Measurements from ENCODE around the gene TMEM178B.
A peak's percentile ranks its signal among the peaks of the same experiment; 100 is the strongest.

The TMEM178B gene

DNA sequence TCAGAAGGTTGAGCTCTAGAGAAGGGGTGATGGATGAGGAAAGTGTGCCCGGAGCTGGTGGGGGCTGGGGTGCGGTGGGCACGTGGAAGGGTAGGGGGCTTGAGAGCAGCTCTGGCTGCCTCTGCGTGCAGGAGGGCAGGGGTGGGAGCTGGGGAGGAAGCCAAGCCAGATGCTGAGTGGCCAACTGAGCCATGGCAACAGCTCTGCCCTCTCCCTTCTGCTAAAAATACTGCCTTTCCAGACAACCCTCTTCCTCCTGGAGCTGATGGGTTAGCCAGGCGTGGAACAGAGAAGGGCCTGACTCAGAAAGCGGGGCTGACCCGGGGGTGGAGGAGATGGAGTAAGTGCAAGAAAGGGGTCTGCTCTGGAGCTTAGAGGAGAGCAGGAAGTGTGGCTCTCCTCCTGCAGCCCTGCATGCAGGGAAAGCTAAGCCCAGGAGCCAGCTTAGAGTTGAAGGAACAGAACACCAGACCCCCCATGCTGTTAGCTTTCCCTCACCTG, 362.8 kb downstream of the TMEM178B start:
- DNase-seq: no peak

DNA sequence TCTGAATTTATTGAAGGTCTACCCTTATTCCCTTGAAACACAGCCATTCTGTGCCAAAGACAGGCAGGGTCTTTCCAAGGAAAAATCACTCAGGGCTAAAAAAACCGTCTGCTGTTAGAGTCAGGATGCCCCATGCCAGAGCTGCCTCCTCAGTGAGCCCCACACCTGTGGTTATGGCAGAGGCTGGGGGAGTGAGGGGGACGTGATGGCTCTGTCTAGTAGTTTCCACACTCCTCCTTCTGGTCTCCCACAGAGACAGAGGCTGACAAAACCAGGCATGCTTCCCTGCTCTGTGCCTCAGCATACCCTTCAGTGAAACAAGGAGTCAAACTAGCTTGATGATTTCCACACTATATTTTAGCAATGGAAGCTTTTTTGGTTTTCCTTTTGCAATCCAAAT, 365.3 kb downstream of the TMEM178B start:
- DNase-seq: no peak

DNA sequence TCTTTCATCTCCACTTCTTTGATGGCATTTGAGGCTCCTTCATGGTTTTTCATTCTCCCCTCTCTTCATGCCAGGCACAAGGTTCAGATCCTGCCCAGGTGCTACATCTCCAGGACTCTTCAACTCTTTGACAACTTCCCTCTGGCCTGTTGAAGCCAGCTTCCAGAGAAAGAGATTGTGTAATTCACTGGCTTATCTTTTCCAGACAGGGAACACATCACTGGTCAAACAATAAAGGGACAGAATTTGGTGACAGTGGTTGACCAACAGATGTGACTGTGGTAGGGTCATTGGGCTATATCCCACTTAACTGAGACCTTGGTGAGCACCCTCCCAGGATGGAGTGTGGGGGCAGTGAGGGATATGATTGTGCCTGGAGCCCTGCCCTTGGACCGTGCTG, 365.9 kb downstream of the TMEM178B start:
- no peak for DNase-seq

DNA sequence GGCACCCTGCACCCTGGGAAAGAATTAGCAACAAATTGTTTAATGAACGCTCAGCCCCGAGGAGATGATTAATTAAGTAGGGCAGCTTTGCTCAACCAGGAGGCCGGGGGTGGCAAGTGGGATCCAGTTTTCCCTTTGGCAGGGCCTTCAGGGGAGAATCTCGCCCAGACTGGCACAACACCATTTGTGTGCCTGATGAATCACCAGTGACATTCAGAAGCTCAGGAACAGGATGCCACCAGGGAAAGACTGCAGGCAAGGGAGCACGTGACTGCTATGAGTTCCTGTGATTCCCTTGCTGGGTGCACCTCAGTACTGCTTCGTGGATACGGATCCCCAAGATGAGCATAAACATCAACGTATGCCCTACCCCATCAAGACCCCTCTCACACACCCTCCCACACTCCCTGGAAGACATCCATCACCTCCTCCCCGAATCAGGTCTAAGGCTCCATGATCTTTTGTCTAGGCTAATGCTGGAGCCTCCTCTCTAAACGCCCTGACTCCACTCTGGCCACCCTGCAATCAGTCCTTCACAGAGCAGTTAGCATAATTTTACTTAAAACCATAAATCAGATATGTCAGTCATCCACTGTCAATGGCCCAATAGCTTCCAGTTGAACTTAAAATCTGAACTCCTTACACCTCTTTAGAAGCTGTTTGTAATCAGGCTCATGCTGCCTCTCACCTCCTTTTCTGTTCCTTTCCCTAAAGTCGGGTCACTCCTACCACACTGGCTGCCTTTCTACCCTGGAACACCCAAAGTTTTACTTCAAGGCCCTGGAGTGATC, 368.2 kb downstream of the TMEM178B start:
- peak in 1 of 14 donors; percentile 59 for DNase-seq

DNA sequence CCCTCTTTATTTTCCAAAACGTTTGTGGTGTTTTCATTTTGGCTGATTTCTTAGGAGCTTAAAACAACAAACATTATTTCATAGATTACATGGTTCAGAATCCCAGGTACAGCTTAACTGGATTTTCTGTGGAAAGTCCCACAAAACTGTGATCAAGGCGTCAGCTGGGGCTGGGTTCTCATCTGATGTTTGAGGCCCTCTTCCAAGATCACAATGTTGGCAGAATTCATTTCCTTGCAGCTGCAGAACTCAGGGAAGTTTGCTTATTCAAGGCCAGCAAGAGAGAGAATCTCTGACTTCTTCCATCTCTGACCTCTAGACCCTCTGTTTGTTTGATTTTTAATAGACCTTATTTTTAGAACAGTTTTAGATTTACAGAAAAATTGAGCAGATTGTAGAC, 368.9 kb downstream of the TMEM178B start:
- DNase-seq: no peak

DNA sequence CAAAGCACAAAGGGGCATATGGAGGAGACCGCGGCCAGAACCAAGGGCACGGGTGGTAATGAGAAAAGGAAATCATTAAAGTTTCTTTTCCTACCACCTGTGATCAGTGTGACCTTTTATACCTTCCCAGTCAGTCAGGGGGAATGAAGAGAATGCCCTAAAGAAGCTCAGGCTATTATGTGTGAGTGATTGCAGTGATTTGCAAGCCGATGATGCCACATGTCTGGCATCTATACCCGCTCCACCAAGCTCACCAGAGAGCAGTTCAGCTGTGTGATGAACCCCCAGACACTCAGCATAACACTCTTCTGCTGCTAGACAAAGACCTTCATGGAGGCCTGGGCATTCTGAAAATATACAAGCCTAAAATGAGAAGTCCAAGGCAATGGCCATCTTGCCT, 371.1 kb downstream of the TMEM178B start:
- DNase-seq: no peak

DNA sequence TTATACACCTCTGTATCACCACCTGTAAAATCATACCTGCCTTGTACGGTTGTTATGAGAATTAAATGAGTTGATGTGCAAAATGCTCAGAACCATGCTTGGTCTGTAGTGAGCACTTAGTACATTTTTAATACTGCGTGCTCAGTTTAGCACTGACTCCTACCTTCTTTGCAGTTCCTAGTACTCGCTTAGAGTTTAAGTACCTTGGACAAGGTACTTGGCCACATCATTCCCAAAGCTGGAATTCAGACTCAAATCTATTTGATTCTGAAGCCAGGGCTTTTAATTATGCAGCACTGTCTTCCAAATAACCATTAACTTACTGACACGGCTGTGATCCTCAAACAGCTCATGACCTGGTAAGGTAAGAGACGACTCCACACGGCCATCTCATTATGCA, 377.4 kb downstream of the TMEM178B start:
- no peak for DNase-seq

DNA sequence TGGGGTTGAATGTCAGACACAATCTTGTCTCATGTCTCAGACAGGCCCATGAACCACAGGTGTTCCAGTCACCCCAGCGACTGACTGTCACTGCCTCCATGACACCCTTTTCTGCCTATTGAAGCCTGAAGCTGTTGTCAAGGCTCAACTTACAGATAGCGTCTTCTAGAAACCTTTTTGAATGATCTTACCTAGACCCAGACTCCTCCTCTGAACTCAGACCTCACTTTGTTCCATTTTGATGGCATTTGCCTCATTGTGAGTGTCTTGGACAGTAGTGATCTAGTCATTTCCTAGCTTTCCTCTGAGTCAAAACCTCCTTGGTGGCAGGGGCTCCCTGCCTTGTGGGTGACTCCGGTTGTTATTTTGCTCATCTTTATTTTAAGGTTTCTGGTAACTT, 379.0 kb downstream of the TMEM178B start:
- no peak for DNase-seq

DNA sequence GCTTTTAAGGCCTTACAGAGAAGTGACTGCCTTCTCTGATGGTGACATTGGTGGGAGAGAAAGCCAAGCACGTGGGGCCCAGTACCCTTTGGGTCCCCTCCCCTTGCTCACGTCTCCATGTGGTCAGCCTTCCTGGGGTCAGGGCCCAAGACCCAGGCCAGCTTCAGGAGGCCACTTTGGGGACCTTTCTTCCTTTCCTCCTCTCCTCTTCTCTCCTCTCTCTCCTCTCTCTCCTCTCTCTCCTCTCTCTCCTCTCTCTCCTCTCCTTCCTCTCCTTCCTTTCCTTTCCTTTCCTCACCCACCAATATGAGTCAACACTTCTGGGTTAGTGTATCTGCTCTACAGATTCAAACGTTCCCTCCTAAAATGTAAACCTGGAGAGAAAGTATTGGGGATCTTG, 380.5 kb downstream of the TMEM178B start:
- DNase-seq: no peak

DNA sequence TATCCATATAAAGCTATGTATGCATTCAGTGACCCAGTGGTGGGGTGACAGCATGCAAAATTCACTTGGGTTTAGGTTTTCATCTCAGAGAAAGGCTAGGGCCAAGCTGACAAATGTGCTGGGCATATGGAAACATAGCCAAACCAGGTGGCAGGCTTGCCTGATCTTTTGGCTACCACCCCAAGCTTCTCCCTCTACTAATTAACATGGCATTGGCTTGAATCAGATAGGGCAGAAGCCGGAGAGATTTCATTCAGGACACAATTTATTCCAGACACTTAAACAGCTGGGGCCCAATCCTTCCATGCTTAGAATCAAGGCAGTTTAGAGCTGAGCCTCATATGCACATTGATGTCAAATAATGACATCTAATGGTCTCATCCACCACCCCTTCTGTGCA, 381.9 kb downstream of the TMEM178B start:
- DNase-seq: peak in 2 of 14 donors; percentile 20 to 76

DNA sequence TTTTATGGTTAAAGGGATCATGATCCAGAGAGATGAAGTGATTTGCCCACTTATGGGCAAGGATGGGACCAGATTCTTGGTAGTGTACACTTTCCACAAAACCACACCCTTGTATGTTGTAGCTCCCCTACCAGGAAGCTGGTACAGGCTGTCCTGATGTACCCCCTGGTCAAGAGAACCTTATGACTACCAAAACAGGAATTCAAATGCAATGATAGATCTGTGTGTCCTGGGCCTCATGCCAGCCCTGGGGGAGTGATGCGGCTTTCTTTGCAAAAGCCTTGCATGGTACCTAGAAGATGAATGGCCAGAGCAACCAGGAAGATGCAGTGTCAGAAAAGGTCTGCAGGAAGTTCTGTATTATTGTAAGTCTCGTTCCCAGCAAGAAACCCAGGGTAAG, 382.4 kb downstream of the TMEM178B start:
- DNase-seq: peak in 1 of 14 donors; percentile 15

DNA sequence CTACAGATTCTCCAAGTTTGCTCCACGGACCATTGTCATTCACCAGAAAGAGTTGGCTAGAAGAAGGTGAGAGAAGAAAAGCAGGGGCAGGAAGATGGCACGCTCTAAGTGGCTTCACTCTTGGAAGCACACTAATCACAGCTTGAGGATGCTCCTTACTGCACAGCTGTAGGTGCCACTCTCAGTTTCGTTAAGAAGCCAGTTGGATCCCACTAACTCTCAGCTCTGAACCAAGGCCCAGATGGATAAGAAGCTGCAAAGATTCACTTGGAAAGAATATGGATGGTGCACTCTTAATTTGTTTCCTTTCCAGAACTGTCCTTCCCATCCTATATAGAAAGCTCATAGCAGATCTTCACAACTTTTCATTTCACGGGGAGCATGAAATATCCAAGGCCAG, 382.8 kb downstream of the TMEM178B start:
- DNase-seq: no peak

DNA sequence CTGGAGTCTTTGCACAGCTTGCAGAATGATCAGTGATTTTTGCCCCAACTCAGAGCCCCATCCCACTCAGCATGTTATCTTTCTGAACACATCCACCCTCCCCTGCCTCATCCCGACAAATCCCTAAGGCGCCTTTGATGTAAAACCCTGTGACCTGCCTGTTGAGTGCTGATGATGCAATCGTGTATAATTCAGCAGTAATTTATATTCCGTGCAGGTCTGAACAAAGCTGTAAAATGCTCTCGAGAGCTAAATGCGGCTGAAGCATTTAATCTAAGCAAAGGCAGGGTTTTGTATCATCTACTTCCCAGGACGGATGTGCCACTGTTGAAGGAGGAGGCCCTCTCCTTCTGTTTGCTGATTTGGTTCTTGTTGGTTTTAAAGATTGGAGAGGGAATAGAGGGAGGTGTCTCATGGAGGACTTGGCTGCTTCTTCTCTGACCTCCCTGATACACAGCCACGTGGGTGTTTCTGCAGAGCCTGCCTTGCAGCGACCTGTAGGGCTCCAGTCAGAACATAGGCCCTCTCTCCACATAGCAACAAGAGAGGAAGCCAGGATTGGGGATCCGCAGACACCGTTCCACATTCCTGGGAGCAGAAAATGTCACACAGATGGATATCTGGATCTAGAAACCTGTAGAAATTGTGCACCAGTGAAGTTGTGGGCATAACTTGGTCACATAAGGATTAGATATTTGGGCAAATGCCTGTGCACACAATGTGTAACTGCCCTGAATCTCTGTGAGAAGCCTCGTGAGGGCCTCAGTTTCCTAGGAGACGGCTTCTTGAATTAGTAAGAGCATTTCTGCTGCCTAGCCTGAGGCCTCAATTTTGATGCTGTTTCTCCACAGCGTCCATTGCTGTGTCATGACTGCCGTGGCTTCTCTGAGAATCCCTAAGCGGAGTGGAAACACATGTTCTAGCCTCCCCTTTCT, 387.2 kb downstream of the TMEM178B start:
- peak in 12 of 14 donors; percentile 14 to 70 (median 46) for DNase-seq

DNA sequence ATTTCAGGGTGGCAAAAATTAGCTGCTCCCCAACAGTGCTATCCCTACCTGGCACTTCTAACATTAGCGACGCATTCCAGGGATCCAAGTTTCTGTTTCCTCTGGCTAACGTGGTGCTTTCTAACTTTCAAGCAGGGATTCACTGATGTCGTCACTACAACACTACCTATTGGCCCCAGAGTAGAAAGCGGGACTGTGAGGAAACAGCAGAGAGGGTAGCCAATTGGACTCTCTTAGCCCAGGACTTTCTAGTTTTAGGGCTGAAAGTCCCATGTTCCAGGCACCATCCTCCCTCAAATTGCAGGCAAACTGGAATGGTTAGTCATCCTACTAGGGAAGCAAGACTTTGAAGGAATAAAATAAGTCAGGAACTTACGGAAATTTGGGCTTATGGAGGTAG, 388.1 kb downstream of the TMEM178B start:
- peak in 1 of 14 donors; percentile 16 for DNase-seq

DNA sequence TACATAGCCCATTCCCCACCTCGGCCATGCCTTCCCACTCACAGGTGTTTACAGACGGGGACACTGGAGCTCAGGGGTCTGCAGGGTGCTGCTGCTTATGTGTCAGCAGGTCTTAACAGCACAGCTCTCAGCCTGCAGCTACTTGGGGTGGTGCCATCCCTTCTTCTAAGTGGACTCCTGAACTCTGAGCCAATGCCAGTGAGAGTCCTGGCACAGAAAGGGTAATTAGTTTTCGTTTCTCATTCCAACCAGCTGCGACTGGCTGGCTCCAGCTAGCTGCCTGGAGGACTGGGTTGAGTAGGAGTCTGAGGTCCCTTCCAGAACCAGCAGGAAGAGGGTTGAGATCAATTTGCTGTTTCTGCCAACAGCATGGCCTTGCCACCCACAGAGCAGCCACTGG, 389.1 kb downstream of the TMEM178B start:
- DNase-seq: peak in 8 of 14 donors; percentile 15 to 36 (median 22)

DNA sequence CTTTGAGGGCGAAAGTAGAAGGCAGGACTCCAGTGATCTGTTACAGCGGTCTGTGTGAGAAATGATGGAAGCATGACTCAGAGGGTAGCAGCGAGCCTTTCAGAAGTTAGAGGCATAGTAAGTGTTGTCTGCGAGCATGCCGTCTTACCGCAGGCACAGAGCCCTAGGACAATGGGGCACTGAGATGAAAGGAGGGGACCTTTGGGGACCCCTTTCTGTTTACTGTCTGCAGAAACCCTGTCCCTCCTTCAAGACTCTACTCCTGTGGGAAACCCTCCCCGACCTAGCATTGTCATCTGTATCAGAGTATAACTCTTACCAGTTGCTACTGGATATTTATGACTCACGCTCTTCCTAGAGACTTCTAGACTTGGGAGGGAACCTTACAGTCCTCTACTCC, 390.1 kb downstream of the TMEM178B start:
- peak in 1 of 14 donors; percentile 30 for DNase-seq

DNA sequence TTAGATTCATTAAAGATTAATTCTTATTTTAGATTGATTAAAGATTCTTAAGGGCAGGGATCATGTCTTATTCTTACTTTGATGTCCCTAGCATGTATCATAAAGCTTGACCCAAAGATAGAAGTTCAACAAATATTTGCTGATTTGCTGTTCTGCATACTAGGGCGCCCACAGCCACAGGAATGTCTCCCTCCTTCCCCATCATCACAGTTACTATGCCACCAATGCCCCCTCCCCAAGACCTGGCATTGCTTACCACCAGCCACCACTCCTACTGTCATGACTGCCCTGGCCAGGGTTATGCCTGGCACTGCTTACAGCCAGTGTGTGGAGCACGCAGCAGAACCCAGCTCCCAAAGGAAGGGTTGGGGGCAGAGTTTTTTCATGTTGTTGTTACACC, 390.7 kb downstream of the TMEM178B start:
- no peak for DNase-seq

DNA sequence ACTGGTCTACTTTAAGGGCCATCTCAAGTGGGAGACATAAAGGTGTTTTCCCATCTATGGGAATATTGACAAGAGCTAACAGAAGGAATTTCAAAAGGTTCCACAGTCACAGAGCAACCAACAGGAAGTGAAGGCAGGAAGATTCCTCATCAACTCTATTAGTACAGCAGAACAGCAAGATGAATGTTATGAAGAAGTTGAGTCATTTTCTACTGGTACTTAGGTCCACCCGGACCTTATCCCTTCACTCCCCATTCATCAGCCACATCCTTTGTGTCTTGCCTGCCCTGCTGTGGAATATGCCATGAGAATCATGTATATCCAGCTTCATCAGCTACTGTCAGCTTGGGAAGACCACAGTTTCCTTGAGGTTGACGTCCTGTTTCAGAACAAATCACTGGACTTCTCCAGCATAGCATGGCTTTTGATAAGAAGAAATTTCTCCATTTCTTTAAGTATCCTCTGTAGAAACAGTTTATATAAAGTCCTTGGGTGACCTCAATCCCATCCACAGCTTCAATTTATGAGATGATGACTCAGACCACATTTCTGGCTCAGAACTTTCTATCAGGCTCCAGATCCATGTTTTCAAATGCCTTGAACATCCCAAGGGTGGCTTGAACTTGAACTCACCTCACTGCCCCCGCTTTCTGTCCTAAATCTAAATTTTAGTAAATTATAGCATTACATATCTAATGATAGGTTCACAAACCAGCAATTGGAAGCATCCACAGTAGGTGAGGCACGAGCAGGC, 392.5 kb downstream of the TMEM178B start:
- DNase-seq: no peak

DNA sequence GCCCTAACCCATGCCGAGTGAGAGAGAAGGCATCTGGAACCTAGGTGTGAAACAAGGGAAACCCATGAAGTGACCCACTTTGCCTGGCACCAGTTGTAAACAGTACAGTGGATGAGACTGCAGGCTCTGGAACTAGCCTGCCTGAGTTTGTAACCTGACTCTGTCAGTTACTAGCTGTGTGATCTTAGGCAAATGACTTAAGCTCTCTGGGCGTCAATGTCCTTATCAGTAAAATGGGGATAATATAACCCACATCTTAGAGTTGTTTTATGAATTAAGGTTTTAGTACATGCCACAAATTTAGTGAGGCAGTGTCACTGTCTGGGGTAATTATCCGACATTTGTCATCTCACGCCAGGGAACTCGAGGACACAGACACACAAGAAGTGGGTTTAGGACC, 394.5 kb downstream of the TMEM178B start:
- DNase-seq: no peak

DNA sequence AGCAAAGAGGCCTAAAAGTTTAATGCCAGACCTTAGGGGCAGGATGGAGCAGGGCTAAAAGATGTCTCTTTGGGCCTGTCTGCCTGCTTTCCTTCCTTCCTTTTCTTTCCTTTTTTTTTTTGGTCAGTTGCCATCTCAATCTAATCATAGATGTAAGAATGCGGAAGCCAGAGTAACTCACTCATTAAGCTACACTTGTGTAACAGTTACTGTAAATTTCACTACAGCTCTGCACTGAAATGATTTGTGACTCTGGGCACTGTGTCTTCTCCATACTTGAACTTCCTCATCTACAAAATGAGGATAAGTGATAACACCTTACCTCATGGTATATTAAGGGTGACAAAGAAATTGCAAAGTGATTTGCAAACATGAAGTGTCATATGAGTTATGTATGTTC, 401.8 kb downstream of the TMEM178B start:
- DNase-seq: no peak

DNA sequence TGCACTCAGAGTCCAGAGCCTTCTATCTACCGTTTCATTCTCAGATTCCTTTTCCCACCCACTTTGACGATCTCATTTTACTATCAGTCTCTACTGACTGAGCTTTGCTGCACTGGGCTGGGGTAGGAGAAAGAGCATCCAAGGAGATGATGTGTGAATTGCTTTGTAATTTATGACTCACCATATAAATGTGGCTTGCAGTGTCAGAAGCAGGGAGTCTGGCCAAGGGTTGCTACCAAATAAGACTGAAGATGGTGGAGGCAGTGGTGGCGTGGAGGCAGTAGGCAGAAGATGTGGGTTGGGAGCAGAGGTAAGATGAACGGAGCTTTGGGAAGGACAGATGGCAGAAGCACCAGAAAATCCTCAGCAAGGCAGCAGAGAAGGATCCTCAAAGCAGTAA, 404.0 kb downstream of the TMEM178B start:
- DNase-seq: no peak

DNA sequence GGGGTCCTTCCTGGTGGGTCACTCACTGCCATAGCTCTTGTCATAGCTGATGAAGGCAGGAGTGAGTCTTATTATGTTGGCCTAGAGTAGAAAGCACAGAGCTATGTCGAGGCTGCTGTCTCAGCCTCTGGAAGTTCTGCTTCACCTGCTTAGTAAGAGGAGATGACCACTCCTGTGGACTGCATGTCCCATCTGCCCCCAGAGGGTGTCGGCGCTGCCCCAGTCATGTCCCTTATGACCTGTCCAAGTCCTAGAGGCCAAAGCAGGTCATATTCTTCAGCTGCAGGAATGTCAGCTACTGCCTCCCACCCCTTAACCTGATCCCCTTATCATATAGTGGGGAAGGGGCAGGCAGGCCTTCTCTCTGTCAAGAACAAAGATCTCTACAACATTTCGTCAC, 405.0 kb downstream of the TMEM178B start:
- no peak for DNase-seq

DNA sequence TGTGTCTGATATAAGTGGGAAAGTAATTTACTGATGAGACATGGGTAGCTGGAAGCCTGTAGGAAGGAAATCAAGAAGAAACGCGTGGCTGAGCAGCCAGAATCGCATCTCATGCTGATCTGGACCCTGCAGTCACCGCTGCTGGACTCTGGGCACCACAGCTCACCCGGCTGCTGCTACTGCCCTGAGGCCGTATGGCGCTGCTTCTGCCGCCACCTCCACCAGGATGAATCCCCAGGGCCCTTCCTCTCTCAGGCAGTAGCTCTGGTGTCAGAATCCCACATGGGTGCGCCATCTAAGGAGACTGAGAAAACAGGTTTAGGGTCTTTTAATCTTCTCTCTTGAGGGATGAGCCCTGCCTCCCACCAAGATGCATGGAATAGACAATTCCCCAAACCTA, 407.1 kb downstream of the TMEM178B start:
- DNase-seq: no peak

All from C1 segment of cervical spinal cord (tissue), 14 donors.